ENCODE data around the gene LDB1. TPM values are rescaled to one million over a fixed set of nuclear protein-coding genes. Genes with fewer than 3 reads are reported as not detected.

LDB1 gene
- total RNA-seq, 1 experiment from 2014 or later: 87.6 TPM

DNA sequence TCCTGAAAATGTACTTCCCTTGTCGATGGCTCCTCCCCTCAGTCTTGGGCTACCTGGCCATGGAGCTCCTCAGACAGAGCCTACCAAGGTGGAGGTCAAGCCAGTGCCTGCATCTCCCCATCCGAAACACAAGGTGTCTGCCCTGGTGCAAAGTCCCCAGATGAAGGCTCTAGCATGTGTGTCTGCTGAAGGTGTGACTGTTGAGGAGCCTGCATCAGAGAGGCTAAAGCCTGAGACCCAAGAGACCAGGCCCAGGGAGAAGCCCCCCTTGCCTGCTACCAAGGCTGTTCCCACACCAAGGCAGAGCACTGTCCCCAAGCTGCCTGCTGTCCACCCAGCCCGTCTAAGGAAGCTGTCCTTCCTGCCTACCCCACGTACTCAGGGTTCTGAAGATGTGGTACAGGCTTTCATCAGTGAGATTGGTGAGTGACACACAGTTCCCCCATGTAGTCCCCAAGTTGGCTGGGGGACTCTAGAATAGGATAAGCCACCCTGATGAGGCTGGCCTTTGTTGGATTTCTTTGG is 21.5 kb upstream of the LDB1 start:
- Histone ChIP-seq H3K9me3 (ENCODE audit: control insufficient read depth, insufficient read depth, low read depth, low read length) (no peaks in the 10 kb centered on the region), H3K36me3 (ENCODE audit: control insufficient read depth, insufficient read depth, low read length) (peaks cover 33% of the 10 kb centered on the region), H3K4me3 (ENCODE audit: low read depth in 2 of 2, low read length in 2 of 2) (no peak overlapping the region), H3K27me3 (ENCODE audit: control insufficient read depth, insufficient read depth, low read length) (no peaks in the 10 kb centered on the region), H3K4me1 (ENCODE audit: control insufficient read depth, insufficient read depth, low read length) (peaks cover 2% of the 10 kb centered on the region), H3K27ac (ENCODE audit: low read length) (no peak overlapping the region)
- in situ Hi-C loops (cut with HindIII; ENCODE audit: low pct_unique_long_range_greater_than_20kb, low sequenced_read_pairs) (no loop called here), intact Hi-C loops (cut with micrococcal nuclease; ENCODE audit: unreplicated experiment) (no loop called here)
- ChIA-PET CTCF (no interaction called here), POLR2A (interaction anchor here (0.5 kb wide), 1 partner anchor 71 kb away, joined by 11 read pairs; no protein-coding TSS in a partner anchor)
- DNase-seq (ENCODE audit: low read depth, low spot score): no peak
- TF ChIP-seq SIN3A (IDR thresholded peaks at IDR 0.05; ENCODE audit: borderline replicate concordance, insufficient read depth, low read depth, low read length) (no peak), POLR2AphosphoS5 (IDR thresholded peaks at IDR 0.05; ENCODE audit: low read depth, low read length) (no peak)
- TF ChIP-seq, protein P1, sequence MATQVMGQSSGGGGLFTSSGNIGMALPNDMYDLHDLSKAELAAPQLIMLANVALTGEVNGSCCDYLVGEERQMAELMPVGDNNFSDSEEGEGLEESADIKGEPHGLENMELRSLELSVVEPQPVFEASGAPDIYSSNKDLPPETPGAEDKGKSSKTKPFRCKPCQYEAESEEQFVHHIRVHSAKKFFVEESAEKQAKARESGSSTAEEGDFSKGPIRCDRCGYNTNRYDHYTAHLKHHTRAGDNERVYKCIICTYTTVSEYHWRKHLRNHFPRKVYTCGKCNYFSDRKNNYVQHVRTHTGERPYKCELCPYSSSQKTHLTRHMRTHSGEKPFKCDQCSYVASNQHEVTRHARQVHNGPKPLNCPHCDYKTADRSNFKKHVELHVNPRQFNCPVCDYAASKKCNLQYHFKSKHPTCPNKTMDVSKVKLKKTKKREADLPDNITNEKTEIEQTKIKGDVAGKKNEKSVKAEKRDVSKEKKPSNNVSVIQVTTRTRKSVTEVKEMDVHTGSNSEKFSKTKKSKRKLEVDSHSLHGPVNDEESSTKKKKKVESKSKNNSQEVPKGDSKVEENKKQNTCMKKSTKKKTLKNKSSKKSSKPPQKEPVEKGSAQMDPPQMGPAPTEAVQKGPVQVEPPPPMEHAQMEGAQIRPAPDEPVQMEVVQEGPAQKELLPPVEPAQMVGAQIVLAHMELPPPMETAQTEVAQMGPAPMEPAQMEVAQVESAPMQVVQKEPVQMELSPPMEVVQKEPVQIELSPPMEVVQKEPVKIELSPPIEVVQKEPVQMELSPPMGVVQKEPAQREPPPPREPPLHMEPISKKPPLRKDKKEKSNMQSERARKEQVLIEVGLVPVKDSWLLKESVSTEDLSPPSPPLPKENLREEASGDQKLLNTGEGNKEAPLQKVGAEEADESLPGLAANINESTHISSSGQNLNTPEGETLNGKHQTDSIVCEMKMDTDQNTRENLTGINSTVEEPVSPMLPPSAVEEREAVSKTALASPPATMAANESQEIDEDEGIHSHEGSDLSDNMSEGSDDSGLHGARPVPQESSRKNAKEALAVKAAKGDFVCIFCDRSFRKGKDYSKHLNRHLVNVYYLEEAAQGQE (IDR thresholded peaks at IDR 0.05; ENCODE audit: insufficient read depth in 1 of 2, low read depth in 2 of 2, low read length in 1 of 2): no peak
- ATAC-seq: no peak
- BruUV-seq (replicated peaks): no TSS peak

DNA sequence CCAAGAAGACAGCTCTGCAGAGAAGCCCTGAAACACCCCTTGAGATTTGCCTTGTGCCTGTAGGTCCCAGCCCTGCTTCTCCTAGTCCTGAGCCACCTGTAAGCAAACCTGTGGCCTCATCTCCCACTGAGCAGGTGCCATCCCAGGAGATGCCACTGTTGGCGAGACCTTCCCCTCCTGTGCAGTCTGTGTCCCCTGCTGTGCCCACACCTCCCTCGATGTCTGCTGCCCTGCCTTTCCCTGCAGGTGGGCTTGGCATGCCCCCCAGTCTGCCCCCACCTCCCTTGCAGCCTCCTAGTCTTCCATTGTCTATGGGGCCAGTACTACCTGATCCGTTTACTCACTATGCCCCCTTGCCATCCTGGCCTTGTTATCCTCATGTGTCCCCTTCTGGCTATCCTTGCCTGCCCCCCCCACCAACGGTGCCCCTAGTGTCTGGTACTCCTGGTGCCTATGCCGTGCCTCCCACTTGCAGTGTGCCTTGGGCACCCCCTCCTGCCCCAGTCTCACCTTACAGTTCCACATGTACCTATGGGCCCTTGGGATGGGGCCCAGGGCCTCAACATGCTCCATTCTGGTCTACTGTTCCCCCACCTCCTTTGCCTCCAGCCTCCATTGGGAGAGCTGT is 20.9 kb upstream of the LDB1 start:
- no peak for TF ChIP-seq SIN3A (IDR thresholded peaks at IDR 0.05; ENCODE audit: borderline replicate concordance, insufficient read depth, low read depth, low read length)
- TF ChIP-seq, protein P1 (IDR thresholded peaks at IDR 0.05; ENCODE audit: insufficient read depth in 1 of 2, low read depth in 2 of 2, low read length in 1 of 2): no peak
- no peak for TF ChIP-seq POLR2AphosphoS5 (IDR thresholded peaks at IDR 0.05; ENCODE audit: low read depth, low read length)
- TF ChIP-seq TCF7L2 (IDR thresholded peaks at IDR 0.05; ENCODE audit: low read depth, low read length): no peak
- TF ChIP-seq, protein P2, sequence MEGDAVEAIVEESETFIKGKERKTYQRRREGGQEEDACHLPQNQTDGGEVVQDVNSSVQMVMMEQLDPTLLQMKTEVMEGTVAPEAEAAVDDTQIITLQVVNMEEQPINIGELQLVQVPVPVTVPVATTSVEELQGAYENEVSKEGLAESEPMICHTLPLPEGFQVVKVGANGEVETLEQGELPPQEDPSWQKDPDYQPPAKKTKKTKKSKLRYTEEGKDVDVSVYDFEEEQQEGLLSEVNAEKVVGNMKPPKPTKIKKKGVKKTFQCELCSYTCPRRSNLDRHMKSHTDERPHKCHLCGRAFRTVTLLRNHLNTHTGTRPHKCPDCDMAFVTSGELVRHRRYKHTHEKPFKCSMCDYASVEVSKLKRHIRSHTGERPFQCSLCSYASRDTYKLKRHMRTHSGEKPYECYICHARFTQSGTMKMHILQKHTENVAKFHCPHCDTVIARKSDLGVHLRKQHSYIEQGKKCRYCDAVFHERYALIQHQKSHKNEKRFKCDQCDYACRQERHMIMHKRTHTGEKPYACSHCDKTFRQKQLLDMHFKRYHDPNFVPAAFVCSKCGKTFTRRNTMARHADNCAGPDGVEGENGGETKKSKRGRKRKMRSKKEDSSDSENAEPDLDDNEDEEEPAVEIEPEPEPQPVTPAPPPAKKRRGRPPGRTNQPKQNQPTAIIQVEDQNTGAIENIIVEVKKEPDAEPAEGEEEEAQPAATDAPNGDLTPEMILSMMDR (IDR thresholded peaks at IDR 0.05): no peak
- POLR2A ChIA-PET: interaction anchor here (0.5 kb wide), 1 partner anchor 70 kb away, joined by 11 read pairs; no protein-coding TSS in a partner anchor
- H3K9me3 ChIP-seq (ENCODE audit: control insufficient read depth, insufficient read depth, low read depth, low read length): no peaks in the 10 kb centered on the region
- no peak overlapping the region for H3K4me3 ChIP-seq (ENCODE audit: low read depth in 2 of 2, low read length in 2 of 2)
- CTCF ChIA-PET: no interaction called here
- H3K36me3 ChIP-seq (ENCODE audit: control insufficient read depth, insufficient read depth, low read length): peaks cover 30% of the 10 kb centered on the region
- DNase-seq (ENCODE audit: low read depth, low spot score) (no peak), ATAC-seq (no peak)
- no peak overlapping the region for H3K27ac ChIP-seq (ENCODE audit: low read length)
- intact Hi-C loops (cut with micrococcal nuclease; ENCODE audit: unreplicated experiment): no loop called here
- H3K4me1 ChIP-seq (ENCODE audit: control insufficient read depth, insufficient read depth, low read length): peaks cover 8% of the 10 kb centered on the region
- in situ Hi-C loops (cut with HindIII; ENCODE audit: low pct_unique_long_range_greater_than_20kb, low sequenced_read_pairs): no loop called here
- BruUV-seq (replicated peaks): no TSS peak
- no peaks in the 10 kb centered on the region for H3K27me3 ChIP-seq (ENCODE audit: control insufficient read depth, insufficient read depth, low read length)

Measured in Panc1 (cell line).